Prostate gland (tissue), 2 donors: ENCODE data around the gene CDC14A. TPM values are rescaled to one million over a fixed set of nuclear protein-coding genes. Genes with fewer than 3 reads are reported as not detected.
A peak's percentile ranks its signal among the peaks of the same experiment; 100 is the strongest.

Experiments
- DNase-seq: peaks from one replicate; pipeline ENCODE4 v3.0.0-alpha.2; 2019; ENCODE audit warnings: low spot score
- H3K27ac ChIP-seq, 2 donors: fragments of 200-600 bp; sonication (generic); 2 replicates each; pipeline ENCODE4 v1.5.1; 2017 to 2019
- H3K27me3 ChIP-seq: fragments of 200-600 bp; sonication (generic); replicated peaks from 2 replicates; pipeline ENCODE4 v1.5.1; 2019; ENCODE audit not compliant: insufficient read depth
- H3K36me3 ChIP-seq, 2 donors: fragments of 200-600 bp; sonication (generic); 1 replicate in 1 of 2; 2 replicates in 1 of 2; pipeline versions ENCODE4 v1.5.1 to v1.8.1; 2017 to 2019
- H3K4me1 ChIP-seq: fragments of 200-600 bp; sonication (generic); replicated peaks from 2 replicates; pipeline ENCODE4 v1.5.1; 2019
- H3K4me3 ChIP-seq, 2 donors: fragments of 200-600 bp; sonication (generic); 2 replicates each; pipeline ENCODE4 v1.5.1; 2017 to 2019
- H3K9me3 ChIP-seq: fragments of 200-600 bp; sonication (generic); 2 replicates; pipeline ENCODE4 v1.5.1; 2017
- POLR2A ChIP-seq: fragments of 450-650 bp; IDR thresholded peaks from one replicate; pipeline ENCODE4 v1.6.1; 2016; ENCODE audit warnings: antibody characterized with exemption, mild to moderate bottlenecking
- POLR2AphosphoS5 ChIP-seq: sonication (generic); formaldehyde crosslinking; IDR thresholded peaks from one replicate; pipeline ENCODE4 v1.6.1; 2017; ENCODE audit warnings: antibody characterized with exemption
- WGBS: methylation state at CpG from one replicate; pipeline ENCODE4 v1.1.5; 2018; 5-methylcytosine and 5-hydroxymethylcytosine counted together
- intact Hi-C: fragments of 100-400 bp; cut with DNase I; formaldehyde crosslinking; loops from one replicate; pipeline ENCODE4 v1.14.2; 2022
- total RNA-seq, 2 donors: library from RNA; depleted of rRNA; stranded (reverse); fragments of >200 nt; gene quantifications; one replicate each; pipeline ENCODE4 v1.1.0, GENCODE V29; 2016
- TF ChIP-seq, protein P1 (sequence below), 4 experiments: fragments of 200-600 bp in 2 of 4; fragments of 450-650 bp in 2 of 4; sonication (generic) in 2 of 4; IDR thresholded peaks; 1 replicate in 3 of 4; 2 replicates in 1 of 4; pipeline ENCODE4 v1.5.1; 2016 to 2019; ENCODE audit warnings: antibody characterized with exemption in 4 of 4, mild to moderate bottlenecking in 2 of 4, moderate library complexity in 2 of 4

The CDC14A gene
- total RNA-seq, 2 donors from 2014 or later, result 25.7 to 39.2 TPM

DNA sequence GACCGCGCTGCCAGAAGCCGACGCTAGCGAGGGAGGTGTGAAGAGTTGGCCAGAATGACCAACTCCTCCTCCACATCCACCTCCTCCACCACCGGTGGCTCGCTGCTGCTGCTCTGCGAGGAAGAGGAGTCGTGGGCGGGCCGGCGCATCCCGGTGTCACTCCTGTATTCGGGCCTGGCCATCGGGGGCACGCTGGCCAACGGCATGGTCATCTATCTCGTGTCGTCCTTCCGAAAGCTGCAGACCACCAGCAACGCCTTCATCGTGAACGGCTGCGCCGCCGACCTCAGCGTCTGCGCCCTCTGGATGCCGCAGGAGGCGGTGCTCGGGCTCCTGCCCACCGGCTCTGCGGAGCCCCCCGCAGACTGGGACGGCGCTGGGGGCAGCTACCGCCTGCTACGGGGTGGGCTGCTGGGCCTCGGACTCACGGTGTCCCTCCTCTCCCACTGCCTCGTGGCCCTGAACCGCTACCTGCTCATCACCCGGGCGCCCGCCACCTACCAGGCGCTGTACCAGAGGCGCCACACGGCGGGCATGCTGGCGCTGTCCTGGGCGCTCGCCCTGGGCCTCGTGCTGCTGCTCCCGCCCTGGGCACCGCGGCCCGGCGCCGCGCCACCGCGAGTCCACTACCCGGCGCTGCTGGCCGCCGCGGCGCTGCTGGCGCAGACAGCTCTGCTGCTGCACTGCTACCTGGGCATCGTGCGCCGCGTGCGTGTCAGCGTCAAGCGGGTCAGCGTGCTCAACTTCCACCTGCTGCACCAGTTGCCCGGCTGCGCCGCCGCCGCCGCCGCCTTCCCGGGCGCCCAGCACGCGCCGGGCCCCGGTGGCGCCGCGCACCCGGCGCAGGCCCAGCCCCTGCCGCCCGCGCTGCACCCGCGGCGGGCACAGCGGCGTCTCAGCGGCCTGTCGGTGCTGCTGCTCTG lies 186.9 kb downstream of the CDC14A start:
- Histone ChIP-seq H3K4me3 (peak overlapping the region; percentile 16 to 28), H3K9me3 (no peaks in the 10 kb centered on the region), H3K36me3 (no peaks in the 10 kb centered on the region), H3K4me1 (no peaks in the 10 kb centered on the region), H3K27me3 (no peaks in the 10 kb centered on the region), H3K27ac (no peak overlapping the region)
- WGBS, result under 1% methylated on average over 81 of the region's 105 CpGs
- TF ChIP-seq, protein P1, sequence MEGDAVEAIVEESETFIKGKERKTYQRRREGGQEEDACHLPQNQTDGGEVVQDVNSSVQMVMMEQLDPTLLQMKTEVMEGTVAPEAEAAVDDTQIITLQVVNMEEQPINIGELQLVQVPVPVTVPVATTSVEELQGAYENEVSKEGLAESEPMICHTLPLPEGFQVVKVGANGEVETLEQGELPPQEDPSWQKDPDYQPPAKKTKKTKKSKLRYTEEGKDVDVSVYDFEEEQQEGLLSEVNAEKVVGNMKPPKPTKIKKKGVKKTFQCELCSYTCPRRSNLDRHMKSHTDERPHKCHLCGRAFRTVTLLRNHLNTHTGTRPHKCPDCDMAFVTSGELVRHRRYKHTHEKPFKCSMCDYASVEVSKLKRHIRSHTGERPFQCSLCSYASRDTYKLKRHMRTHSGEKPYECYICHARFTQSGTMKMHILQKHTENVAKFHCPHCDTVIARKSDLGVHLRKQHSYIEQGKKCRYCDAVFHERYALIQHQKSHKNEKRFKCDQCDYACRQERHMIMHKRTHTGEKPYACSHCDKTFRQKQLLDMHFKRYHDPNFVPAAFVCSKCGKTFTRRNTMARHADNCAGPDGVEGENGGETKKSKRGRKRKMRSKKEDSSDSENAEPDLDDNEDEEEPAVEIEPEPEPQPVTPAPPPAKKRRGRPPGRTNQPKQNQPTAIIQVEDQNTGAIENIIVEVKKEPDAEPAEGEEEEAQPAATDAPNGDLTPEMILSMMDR (IDR thresholded peaks at IDR 0.05), result no peak
- TF ChIP-seq POLR2A (no peak), POLR2AphosphoS5 (no peak)
- intact Hi-C loops, result no loop called here
- no peak for DNase-seq

DNA sequence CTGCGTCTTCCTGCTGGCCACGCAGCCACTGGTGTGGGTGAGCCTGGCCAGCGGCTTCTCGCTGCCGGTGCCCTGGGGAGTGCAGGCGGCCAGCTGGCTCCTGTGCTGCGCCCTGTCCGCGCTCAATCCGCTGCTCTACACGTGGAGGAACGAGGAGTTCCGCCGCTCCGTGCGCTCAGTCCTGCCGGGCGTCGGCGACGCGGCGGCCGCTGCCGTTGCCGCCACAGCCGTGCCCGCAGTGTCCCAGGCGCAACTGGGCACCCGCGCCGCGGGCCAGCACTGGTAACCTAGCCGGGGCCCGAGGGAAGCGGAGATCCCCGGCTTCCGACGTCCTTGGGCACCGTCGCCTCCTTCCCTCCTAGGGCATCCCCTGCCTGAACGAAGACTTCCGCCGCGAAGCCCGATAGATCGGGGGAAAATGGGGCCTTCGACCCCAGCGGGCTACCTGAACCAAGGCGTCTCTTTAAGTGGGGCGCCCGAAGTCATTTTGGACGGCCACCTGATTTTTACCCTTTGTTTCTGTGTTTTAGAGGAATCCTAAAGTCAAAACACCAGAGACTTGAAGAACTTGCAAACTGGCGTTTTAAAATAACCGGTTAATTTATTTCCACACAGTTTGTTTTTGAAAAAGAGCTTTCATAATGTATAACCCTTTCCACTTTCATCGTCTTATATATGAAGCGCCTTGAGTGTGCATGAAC lies 187.7 kb downstream of the CDC14A start:
- TF ChIP-seq, protein P1 (IDR thresholded peaks at IDR 0.05), result no peak
- TF ChIP-seq POLR2A (no peak), POLR2AphosphoS5 (no peak)
- intact Hi-C loops, result no loop called here
- WGBS, result 15% methylated on average over 41 of the region's 57 CpGs

DNA sequence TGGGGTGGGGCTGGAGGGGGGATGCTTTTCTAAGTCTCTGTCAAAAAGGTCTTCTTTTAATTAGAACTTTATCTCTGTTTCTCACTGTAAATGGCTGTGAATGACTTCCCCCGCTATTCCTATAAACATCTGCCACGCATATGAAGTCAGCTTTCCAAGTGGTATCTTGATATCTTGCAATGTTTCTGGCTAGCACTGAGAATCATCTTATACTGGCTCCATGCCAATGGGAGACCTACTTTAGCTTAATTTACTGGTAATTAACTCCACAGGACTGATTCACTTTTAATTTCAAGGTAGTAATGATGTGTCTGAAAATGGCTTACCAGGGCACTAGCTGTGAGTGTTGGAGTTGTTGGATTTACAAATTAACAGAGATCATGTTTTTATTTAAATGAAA lies 190.0 kb downstream of the CDC14A start:
- H3K9me3 ChIP-seq, result no peaks in the 10 kb centered on the region
- no peak for DNase-seq
- H3K27ac ChIP-seq, result no peak overlapping the region
- intact Hi-C loops, result no loop called here
- H3K27me3 ChIP-seq, result no peaks in the 10 kb centered on the region
- no peaks in the 10 kb centered on the region for H3K36me3 ChIP-seq
- 92% methylated on average over 2 of the region's 2 CpGs for WGBS
- TF ChIP-seq POLR2AphosphoS5, result no peak
- TF ChIP-seq POLR2A, result no peak
- TF ChIP-seq, protein P1 (IDR thresholded peaks at IDR 0.05), result no peak
- no peak overlapping the region for H3K4me3 ChIP-seq
- no peaks in the 10 kb centered on the region for H3K4me1 ChIP-seq

More for the DNA sequence above, 187.7 kb downstream of the CDC14A start:
- DNase-seq, result no peak
- Histone ChIP-seq H3K27me3 (no peaks in the 10 kb centered on the region), H3K9me3 (no peaks in the 10 kb centered on the region), H3K27ac (no peak overlapping the region), H3K4me1 (no peaks in the 10 kb centered on the region), H3K4me3 (peak overlapping the region; percentile 16 to 28), H3K36me3 (no peaks in the 10 kb centered on the region)

DNA sequence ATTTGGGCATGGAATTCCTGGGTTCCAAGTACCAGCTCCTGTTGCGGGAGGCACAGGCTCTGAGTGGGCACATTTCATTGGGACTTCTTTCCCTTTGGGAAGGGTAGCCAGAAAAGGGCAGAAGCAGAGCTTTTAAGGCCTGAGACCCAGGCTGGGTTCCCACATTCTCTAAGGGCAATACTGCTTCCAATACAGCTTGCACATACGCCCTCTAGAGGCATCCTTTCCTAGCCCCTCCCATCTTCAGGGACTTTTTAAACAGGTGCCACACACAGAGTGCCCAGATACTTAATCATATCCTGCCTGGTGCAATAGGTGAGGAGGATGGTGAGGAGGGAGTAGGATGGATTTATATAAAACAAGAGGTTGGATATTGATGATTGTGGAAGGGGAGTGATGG lies 191.3 kb downstream of the CDC14A start:
- H3K9me3 ChIP-seq, result no peaks in the 10 kb centered on the region
- TF ChIP-seq POLR2AphosphoS5, result no peak
- TF ChIP-seq, protein P1 (IDR thresholded peaks at IDR 0.05), result no peak
- no peak for TF ChIP-seq POLR2A
- no peak for DNase-seq
- H3K4me3 ChIP-seq, result no peak overlapping the region
- H3K27ac ChIP-seq, result no peak overlapping the region
- intact Hi-C loops, result no loop called here
- 72% methylated on average over 2 of the region's 2 CpGs for WGBS
- H3K36me3 ChIP-seq, result no peaks in the 10 kb centered on the region
- H3K4me1 ChIP-seq, result no peaks in the 10 kb centered on the region
- H3K27me3 ChIP-seq, result no peaks in the 10 kb centered on the region
